OCI-LY1 (cell line): ENCODE measurements around the gene DOCK4.

ENCODE experiments used
- H2AFZ ChIP-seq: fragments of 200-600 bp; sonication (generic), shearing (Covaris generic); 2 replicates; pipeline ENCODE4 v1.6.0; 2014; ENCODE audit warnings: antibody characterized with exemption, mild to moderate bottlenecking, low read length
- H3F3A ChIP-seq: fragments of 200-600 bp; sonication (generic), shearing (Covaris generic); 2 replicates; pipeline ENCODE4 v1.6.0; 2014; ENCODE audit warnings: mild to moderate bottlenecking, antibody characterized with exemption, low read length, moderate library complexity; ENCODE audit not compliant: insufficient read depth
- H3K27ac ChIP-seq: fragments of 200-600 bp; sonication (generic); 2 replicates; pipeline ENCODE4 v1.5.1; 2014; ENCODE audit warnings: low read length, mixed run types, mild to moderate bottlenecking, low read depth; ENCODE audit not compliant: poor library complexity, severe bottlenecking
- H3K27me3 ChIP-seq: fragments of 200-600 bp; sonication (generic); 2 replicates; pipeline ENCODE4 v1.6.0; 2014; ENCODE audit warnings: antibody characterized with exemption, mild to moderate bottlenecking, low read length, moderate library complexity; ENCODE audit not compliant: insufficient read depth
- H3K36me3 ChIP-seq: fragments of 200-600 bp; sonication (generic); 2 replicates; pipeline ENCODE4 v1.6.1; 2014; ENCODE audit warnings: mild to moderate bottlenecking, antibody characterized with exemption, low read length, moderate library complexity, mixed read lengths; ENCODE audit not compliant: insufficient read depth
- H3K4me1 ChIP-seq: fragments of 200-600 bp; sonication (generic); 2 replicates; pipeline ENCODE4 v1.5.1; 2014; ENCODE audit warnings: mild to moderate bottlenecking, low read length, moderate library complexity; ENCODE audit not compliant: insufficient read depth, severe bottlenecking
- H3K4me2 ChIP-seq: fragments of 200-600 bp; sonication (generic), shearing (Covaris generic); 2 replicates; pipeline ENCODE4 v1.6.1; 2014; ENCODE audit warnings: low read length
- H3K4me3 ChIP-seq: fragments of 200-600 bp; sonication (generic); 2 replicates; pipeline ENCODE4 v1.5.1; 2014; ENCODE audit warnings: low read length, low read depth, mild to moderate bottlenecking, mixed read lengths; ENCODE audit not compliant: poor library complexity, severe bottlenecking
- H3K79me2 ChIP-seq: fragments of 200-600 bp; shearing (Covaris generic); 2 replicates; pipeline ENCODE4 v1.6.1; 2016; ENCODE audit warnings: mixed run types, low read length, mixed read lengths; ENCODE audit not compliant: insufficient read depth
- H3K9ac ChIP-seq: fragments of 200-600 bp; sonication (generic), shearing (Covaris generic); 2 replicates; pipeline ENCODE4 v1.6.1; 2014; ENCODE audit warnings: mild to moderate bottlenecking, low read length, mixed read lengths
- H3K9me2 ChIP-seq: fragments of 200-600 bp; sonication (generic), shearing (Covaris generic); 2 replicates; pipeline ENCODE4 v1.6.1; 2014; ENCODE audit warnings: low read depth, mild to moderate bottlenecking, low read length, mixed read lengths
- H3K9me3 ChIP-seq: fragments of 200-600 bp; shearing (Covaris generic); 2 replicates; pipeline ENCODE4 v1.6.1; 2014; ENCODE audit warnings: low read length, mixed read lengths
- H4K20me1 ChIP-seq: fragments of 200-600 bp; sonication (generic), shearing (Covaris generic); 2 replicates; pipeline ENCODE4 v1.6.0; 2016; ENCODE audit warnings: mild to moderate bottlenecking, low read length; ENCODE audit not compliant: insufficient read depth
- CTCF ChIP-seq: fragments of 200-600 bp; sonication (generic), shearing (Covaris generic); IDR thresholded peaks from 2 replicates; pipeline ENCODE4 v1.5.1; 2017; ENCODE audit warnings: mild to moderate bottlenecking, antibody characterized with exemption, low read length, moderate library complexity, mixed read lengths
- EZH2 ChIP-seq: fragments of 200-600 bp; sonication (generic), shearing (Covaris generic); IDR thresholded peaks from 2 replicates; pipeline ENCODE4 v1.8.0; 2017; ENCODE audit warnings: borderline replicate concordance, mixed run types, mild to moderate bottlenecking, antibody characterized with exemption, low read length, moderate library complexity, mixed read lengths

DOCK4 gene

DNA sequence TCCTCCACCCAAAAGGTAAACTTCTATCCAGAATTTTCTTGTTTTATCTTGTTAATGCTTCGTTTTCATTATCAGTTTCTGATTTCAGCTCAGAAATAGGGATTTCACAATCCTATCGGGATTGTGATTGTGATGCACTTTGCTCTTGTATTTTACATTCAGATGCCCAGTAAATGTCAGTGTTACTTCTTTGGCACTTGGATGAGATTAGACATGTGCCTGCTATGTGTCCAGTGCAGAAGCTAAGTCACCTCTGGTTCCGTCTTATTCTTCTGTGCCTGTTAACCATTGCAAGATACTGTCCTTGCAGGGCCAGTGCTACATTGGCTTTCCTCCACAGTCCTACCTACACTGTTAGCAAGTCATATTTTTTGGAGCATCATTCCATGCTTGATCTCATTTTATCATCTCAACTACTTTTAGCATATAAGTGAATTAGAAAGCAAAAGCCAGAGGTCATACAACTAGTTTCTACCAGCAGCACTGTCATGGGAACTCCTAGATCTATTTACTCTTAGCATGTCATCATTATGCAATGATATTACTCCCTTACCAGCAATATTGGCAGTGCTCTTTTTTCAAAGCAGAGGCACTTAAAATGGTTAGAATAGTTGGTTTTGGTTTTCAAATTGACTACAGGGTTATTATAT is 27.0 kb upstream of the DOCK4 start:
- H3K4me2 ChIP-seq = no peak overlapping the region
- H3K27me3 ChIP-seq = no peaks in the 10 kb centered on the region
- no peak overlapping the region for H3K4me3 ChIP-seq
- H3K27ac ChIP-seq = no peak overlapping the region
- TF ChIP-seq CTCF (no peak), EZH2 (no peak)
- H3K9me3 ChIP-seq = peaks cover 6% of the 10 kb centered on the region
- no peaks in the 10 kb centered on the region for H3K4me1 ChIP-seq
- H3F3A ChIP-seq = no peaks in the 10 kb centered on the region
- no peaks in the 10 kb centered on the region for H3K9me2 ChIP-seq
- H2AFZ ChIP-seq = no peak overlapping the region
- H3K9ac ChIP-seq = no peak overlapping the region
- no peaks in the 10 kb centered on the region for H3K79me2 ChIP-seq
- no peaks in the 10 kb centered on the region for H4K20me1 ChIP-seq
- H3K36me3 ChIP-seq = no peaks in the 10 kb centered on the region

- no peaks in the 10 kb centered on the region for H3K79me2 ChIP-seq
- no peaks in the 10 kb centered on the region for H3K4me1 ChIP-seq
- no peaks in the 10 kb centered on the region for H4K20me1 ChIP-seq
- H3K4me3 ChIP-seq = no peak overlapping the region
- no peak for TF ChIP-seq EZH2
- no peak for TF ChIP-seq CTCF
- H3K4me2 ChIP-seq = no peak overlapping the region
- no peaks in the 10 kb centered on the region for H3K27me3 ChIP-seq
- H3K36me3 ChIP-seq = no peaks in the 10 kb centered on the region
- no peak overlapping the region for H3K9ac ChIP-seq
- no peak overlapping the region for H3K27ac ChIP-seq
- H3K9me2 ChIP-seq = no peaks in the 10 kb centered on the region
- H3F3A ChIP-seq = no peaks in the 10 kb centered on the region
- H2AFZ ChIP-seq = no peak overlapping the region
- peaks cover 6% of the 10 kb centered on the region for H3K9me3 ChIP-seq
Observed at GRCh38 chr7:112232212-112232978, 26.2 kb upstream of the DOCK4 start.

GRCh38 chr7:112228632-112229031 is 22.4 kb upstream of the DOCK4 start:
- H3K4me3 ChIP-seq = no peak overlapping the region
- TF ChIP-seq EZH2 (no peak), CTCF (no peak)
- H3K27me3 ChIP-seq = no peaks in the 10 kb centered on the region
- no peak overlapping the region for H2AFZ ChIP-seq
- no peak overlapping the region for H3K4me2 ChIP-seq
- H3K9me3 ChIP-seq = no peaks in the 10 kb centered on the region
- no peaks in the 10 kb centered on the region for H3K79me2 ChIP-seq
- H3F3A ChIP-seq = no peaks in the 10 kb centered on the region
- H3K4me1 ChIP-seq = no peaks in the 10 kb centered on the region
- no peak overlapping the region for H3K9ac ChIP-seq
- no peaks in the 10 kb centered on the region for H4K20me1 ChIP-seq
- H3K27ac ChIP-seq = no peak overlapping the region
- H3K9me2 ChIP-seq = no peaks in the 10 kb centered on the region
- no peaks in the 10 kb centered on the region for H3K36me3 ChIP-seq
